Measurements from ENCODE around the gene BMF. TPM values are rescaled to one million over a fixed set of nuclear protein-coding genes. Genes with fewer than 3 reads are reported as not detected.

BMF gene
- total RNA-seq, 2 experiments from 2014 or later, result 5.1 to 5.4 TPM

GRCh38 chr15:40114218-40114617 is 5.5 kb upstream of the BMF start:
- no peak overlapping the region for H3K27ac Mint-ChIP-seq
- H3K9me3 Mint-ChIP-seq, result no peaks in the 10 kb centered on the region
- DNase-seq, result no peak
- H3K4me1 Mint-ChIP-seq, result peaks cover 16% of the 10 kb centered on the region
- H3K36me3 Mint-ChIP-seq, result no peaks in the 10 kb centered on the region
- H3K27me3 Mint-ChIP-seq, result peaks cover 13% of the 10 kb centered on the region
- no peak overlapping the region for H3K4me3 Mint-ChIP-seq

- Mint-ChIP-seq H3K36me3 (no peaks in the 10 kb centered on the region), H3K4me1 (peaks cover 23% of the 10 kb centered on the region), H3K4me3 (no peak overlapping the region), H3K27ac (no peak overlapping the region), H3K27me3 (peaks cover 13% of the 10 kb centered on the region), H3K9me3 (no peaks in the 10 kb centered on the region)
- DNase-seq, result no peak
Measured at GRCh38 chr15:40112789-40113188, 4.1 kb upstream of the BMF start.

GRCh38 chr15:40111888-40112287 is 3.2 kb upstream of the BMF start:
- Mint-ChIP-seq H3K4me3 (no peak overlapping the region), H3K27me3 (peaks cover 13% of the 10 kb centered on the region)

GRCh38 chr15:40110866-40111550 is 2.3 kb upstream of the BMF start:
- no peak for DNase-seq
- no peak overlapping the region for H3K27ac Mint-ChIP-seq
- peaks cover 13% of the 10 kb centered on the region for H3K27me3 Mint-ChIP-seq
- no peak overlapping the region for H3K4me3 Mint-ChIP-seq
- H3K36me3 Mint-ChIP-seq, result no peaks in the 10 kb centered on the region
- H3K9me3 Mint-ChIP-seq, result no peaks in the 10 kb centered on the region
- H3K4me1 Mint-ChIP-seq, result peaks cover 35% of the 10 kb centered on the region

More at GRCh38 chr15:40111888-40112287, 3.2 kb upstream of the BMF start:
- no peak overlapping the region for H3K27ac Mint-ChIP-seq
- peaks cover 32% of the 10 kb centered on the region for H3K4me1 Mint-ChIP-seq
- H3K9me3 Mint-ChIP-seq, result no peaks in the 10 kb centered on the region
- DNase-seq, result no peak
- no peaks in the 10 kb centered on the region for H3K36me3 Mint-ChIP-seq

- peaks cover 2% of the 10 kb centered on the region for H3K36me3 Mint-ChIP-seq
- DNase-seq, result no peak
- H3K27me3 Mint-ChIP-seq, result peaks cover 13% of the 10 kb centered on the region
- H3K9me3 Mint-ChIP-seq, result no peaks in the 10 kb centered on the region
- peaks cover 49% of the 10 kb centered on the region for H3K4me1 Mint-ChIP-seq
- H3K4me3 Mint-ChIP-seq, result peak overlapping the region; percentile 82
- peak overlapping the region; percentile 42 for H3K27ac Mint-ChIP-seq
Measured at GRCh38 chr15:40108061-40108854, 421 bp downstream of the BMF start.

- peak overlapping the region; percentile 47 for H3K4me3 Mint-ChIP-seq
- peaks cover 4% of the 10 kb centered on the region for H3K27me3 Mint-ChIP-seq
- no peaks in the 10 kb centered on the region for H3K9me3 Mint-ChIP-seq
- DNase-seq, result no peak
- peaks cover 2% of the 10 kb centered on the region for H3K36me3 Mint-ChIP-seq
- H3K27ac Mint-ChIP-seq, result peak overlapping the region; percentile 91
- peaks cover 59% of the 10 kb centered on the region for H3K4me1 Mint-ChIP-seq
Measured at GRCh38 chr15:40106203-40107161, 2.2 kb downstream of the BMF start.

GRCh38 chr15:40105517-40106202 is 3.0 kb downstream of the BMF start:
- H3K9me3 Mint-ChIP-seq, result no peaks in the 10 kb centered on the region
- H3K27me3 Mint-ChIP-seq, result peaks cover 4% of the 10 kb centered on the region
- peaks cover 4% of the 10 kb centered on the region for H3K36me3 Mint-ChIP-seq
- peaks cover 68% of the 10 kb centered on the region for H3K4me1 Mint-ChIP-seq
- peak overlapping the region; percentile 91 for H3K27ac Mint-ChIP-seq
- peak overlapping the region; percentile 70 for H3K4me3 Mint-ChIP-seq
- DNase-seq, result peak; percentile 49

GRCh38 chr15:40104865-40105516 is 3.7 kb downstream of the BMF start:
- peaks cover 4% of the 10 kb centered on the region for H3K36me3 Mint-ChIP-seq
- peaks cover 4% of the 10 kb centered on the region for H3K27me3 Mint-ChIP-seq
- peak overlapping the region; percentile 91 for H3K27ac Mint-ChIP-seq
- H3K9me3 Mint-ChIP-seq, result no peaks in the 10 kb centered on the region
- H3K4me1 Mint-ChIP-seq, result peaks cover 74% of the 10 kb centered on the region
- DNase-seq, result peak; percentile 79
- H3K4me3 Mint-ChIP-seq, result peak overlapping the region; percentile 70

GRCh38 chr15:40104296-40104864 is 4.3 kb downstream of the BMF start:
- Mint-ChIP-seq H3K4me1 (peaks cover 78% of the 10 kb centered on the region), H3K27ac (peak overlapping the region; percentile 91), H3K36me3 (peaks cover 4% of the 10 kb centered on the region), H3K9me3 (no peaks in the 10 kb centered on the region), H3K27me3 (peaks cover 2% of the 10 kb centered on the region), H3K4me3 (peak overlapping the region; percentile 70)
- DNase-seq, result no peak

- no peak for DNase-seq
- H3K9me3 Mint-ChIP-seq, result no peaks in the 10 kb centered on the region
- no peak overlapping the region for H3K27ac Mint-ChIP-seq
- no peak overlapping the region for H3K4me3 Mint-ChIP-seq
- H3K27me3 Mint-ChIP-seq, result no peaks in the 10 kb centered on the region
- H3K36me3 Mint-ChIP-seq, result peaks cover 4% of the 10 kb centered on the region
- H3K4me1 Mint-ChIP-seq, result peaks cover 78% of the 10 kb centered on the region
Measured at GRCh38 chr15:40103864-40104271, 4.8 kb downstream of the BMF start.

- H3K27ac Mint-ChIP-seq, result no peak overlapping the region
- H3K36me3 Mint-ChIP-seq, result peaks cover 4% of the 10 kb centered on the region
- H3K9me3 Mint-ChIP-seq, result no peaks in the 10 kb centered on the region
- H3K4me3 Mint-ChIP-seq, result no peak overlapping the region
- no peak for DNase-seq
- H3K27me3 Mint-ChIP-seq, result no peaks in the 10 kb centered on the region
- peaks cover 85% of the 10 kb centered on the region for H3K4me1 Mint-ChIP-seq
Measured at GRCh38 chr15:40102897-40103858, 5.5 kb downstream of the BMF start.

- Mint-ChIP-seq H3K9me3 (no peaks in the 10 kb centered on the region), H3K4me1 (peaks cover 85% of the 10 kb centered on the region), H3K27me3 (no peaks in the 10 kb centered on the region), H3K4me3 (peak overlapping the region; percentile 42), H3K36me3 (peaks cover 4% of the 10 kb centered on the region), H3K27ac (peak overlapping the region; percentile 99)
- no peak for DNase-seq
Measured at GRCh38 chr15:40100947-40101905, 7.5 kb downstream of the BMF start.

All from activated naive CD8-positive, alpha-beta T cell treated with anti-CD3 and anti-CD28 coated beads for 36 hours (primary cell).